Measurements from ENCODE around the gene C5orf24.

The C5orf24 gene

GRCh38 chr5:134813827-134814226 is 31.9 kb upstream of the C5orf24 start:
- Histone ChIP-seq H4K91ac (ENCODE audit: low read depth, low read length) (no peak overlapping the region), H3K23ac (ENCODE audit: low read length) (no peak overlapping the region), H3K14ac (ENCODE audit: low read length) (no peak overlapping the region), H2BK120ac (ENCODE audit: insufficient read depth, low read length, poor library complexity) (no peak overlapping the region), H3K4me2 (ENCODE audit: low read length) (no peak overlapping the region), H2AFZ (ENCODE audit: insufficient read depth, low read length, poor library complexity) (no peak overlapping the region), H3K79me1 (ENCODE audit: low read length) (no peaks in the 10 kb centered on the region), H3K9me3 (ENCODE audit: insufficient read depth, low read depth, low read length) (no peaks in the 10 kb centered on the region), H4K12ac (ENCODE audit: low read depth, low read length) (no peak overlapping the region), H3K4me1 (ENCODE audit: control insufficient read depth in 1 of 2, insufficient read depth in 2 of 2, low read length in 2 of 2) (no peaks in the 10 kb centered on the region), H2AK5ac (ENCODE audit: low read length) (no peak overlapping the region), H4K8ac (ENCODE audit: low read depth, low read length) (no peak overlapping the region), H3K4me3 (ENCODE audit: low read depth, low read length) (no peak overlapping the region), H3K79me2 (ENCODE audit: control insufficient read depth, insufficient read depth, low read length, poor library complexity) (no peaks in the 10 kb centered on the region), H3K18ac (ENCODE audit: low read length) (no peak overlapping the region), H3K27ac (ENCODE audit: low read depth, low read length) (no peak overlapping the region), H2BK12ac (ENCODE audit: low read length) (no peak overlapping the region), H3K27me3 (ENCODE audit: insufficient read depth, low read length) (no peaks in the 10 kb centered on the region), H3K36me3 (ENCODE audit: control insufficient read depth in 1 of 2, insufficient read depth in 2 of 2, low read length in 2 of 2) (peaks cover 33 to 36% of the 10 kb centered on the region in 2 experiments), H3K9ac (ENCODE audit: low read length) (no peak overlapping the region), H3K4ac (ENCODE audit: low read depth, low read length) (no peak overlapping the region), H2BK5ac (ENCODE audit: low read depth, low read length, poor library complexity) (no peak overlapping the region)
- DNase-seq: no peak

- H3K4me1 ChIP-seq (ENCODE audit: control insufficient read depth in 1 of 2, insufficient read depth in 2 of 2, low read length in 2 of 2): no peaks in the 10 kb centered on the region
- DNase-seq: no peak
These were observed 28.8 kb upstream of the C5orf24 start for GRCh38 chr5:134817006-134817405.

GRCh38 chr5:134818776-134819175 is 27.0 kb upstream of the C5orf24 start:
- no peak overlapping the region for H3K4me3 ChIP-seq (ENCODE audit: low read depth, low read length)
- H4K91ac ChIP-seq (ENCODE audit: low read depth, low read length): no peak overlapping the region
- no CpG with 5 or more reads among the region's 4 CpGs for WGBS (ENCODE audit: extremely low coverage, insufficient coverage, insufficient read length)
- H3K27me3 ChIP-seq (ENCODE audit: insufficient read depth, low read length): no peaks in the 10 kb centered on the region
- peaks cover 34 to 43% of the 10 kb centered on the region in 2 experiments for H3K36me3 ChIP-seq (ENCODE audit: control insufficient read depth in 1 of 2, insufficient read depth in 2 of 2, low read length in 2 of 2)
- no peaks in the 10 kb centered on the region for H3K4me1 ChIP-seq (ENCODE audit: control insufficient read depth in 1 of 2, insufficient read depth in 2 of 2, low read length in 2 of 2)
- no peak overlapping the region for H3K4ac ChIP-seq (ENCODE audit: low read depth, low read length)
- no peaks in the 10 kb centered on the region for H3K9me3 ChIP-seq (ENCODE audit: insufficient read depth, low read depth, low read length)
- no peak overlapping the region for H3K18ac ChIP-seq (ENCODE audit: low read length)
- H3K23ac ChIP-seq (ENCODE audit: low read length): no peak overlapping the region
- no peak overlapping the region for H3K4me2 ChIP-seq (ENCODE audit: low read length)
- no peak overlapping the region for H3K14ac ChIP-seq (ENCODE audit: low read length)
- H4K12ac ChIP-seq (ENCODE audit: low read depth, low read length): no peak overlapping the region
- H3K27ac ChIP-seq (ENCODE audit: low read depth, low read length): no peak overlapping the region
- H3K79me2 ChIP-seq (ENCODE audit: control insufficient read depth, insufficient read depth, low read length, poor library complexity): no peaks in the 10 kb centered on the region
- H2BK5ac ChIP-seq (ENCODE audit: low read depth, low read length, poor library complexity): no peak overlapping the region
- no peaks in the 10 kb centered on the region for H3K79me1 ChIP-seq (ENCODE audit: low read length)
- no peak overlapping the region for H4K8ac ChIP-seq (ENCODE audit: low read depth, low read length)
- no peak for DNase-seq
- no peak overlapping the region for H3K9ac ChIP-seq (ENCODE audit: low read length)
- H2BK12ac ChIP-seq (ENCODE audit: low read length): no peak overlapping the region
- H2AFZ ChIP-seq (ENCODE audit: insufficient read depth, low read length, poor library complexity): no peak overlapping the region
- H2BK120ac ChIP-seq (ENCODE audit: insufficient read depth, low read length, poor library complexity): no peak overlapping the region
- H2AK5ac ChIP-seq (ENCODE audit: low read length): no peak overlapping the region

More at GRCh38 chr5:134817006-134817405, 28.8 kb upstream of the C5orf24 start:
- Histone ChIP-seq H3K18ac (ENCODE audit: low read length) (no peak overlapping the region), H2BK120ac (ENCODE audit: insufficient read depth, low read length, poor library complexity) (no peak overlapping the region), H3K79me2 (ENCODE audit: control insufficient read depth, insufficient read depth, low read length, poor library complexity) (no peaks in the 10 kb centered on the region), H4K91ac (ENCODE audit: low read depth, low read length) (no peak overlapping the region), H2AFZ (ENCODE audit: insufficient read depth, low read length, poor library complexity) (no peak overlapping the region), H3K9me3 (ENCODE audit: insufficient read depth, low read depth, low read length) (no peaks in the 10 kb centered on the region), H4K8ac (ENCODE audit: low read depth, low read length) (no peak overlapping the region), H3K4me3 (ENCODE audit: low read depth, low read length) (no peak overlapping the region), H3K36me3 (ENCODE audit: control insufficient read depth in 1 of 2, insufficient read depth in 2 of 2, low read length in 2 of 2) (peaks cover 35 to 47% of the 10 kb centered on the region in 2 experiments), H3K27me3 (ENCODE audit: insufficient read depth, low read length) (no peaks in the 10 kb centered on the region), H3K4me2 (ENCODE audit: low read length) (no peak overlapping the region), H4K12ac (ENCODE audit: low read depth, low read length) (no peak overlapping the region), H2BK12ac (ENCODE audit: low read length) (no peak overlapping the region), H2BK5ac (ENCODE audit: low read depth, low read length, poor library complexity) (no peak overlapping the region), H3K27ac (ENCODE audit: low read depth, low read length) (no peak overlapping the region), H3K14ac (ENCODE audit: low read length) (no peak overlapping the region), H3K9ac (ENCODE audit: low read length) (no peak overlapping the region), H3K79me1 (ENCODE audit: low read length) (no peaks in the 10 kb centered on the region), H3K4ac (ENCODE audit: low read depth, low read length) (no peak overlapping the region), H3K23ac (ENCODE audit: low read length) (no peak overlapping the region), H2AK5ac (ENCODE audit: low read length) (no peak overlapping the region)
- WGBS (ENCODE audit: extremely low coverage, insufficient coverage, insufficient read length): no CpG with 5 or more reads among the region's 4 CpGs

- Histone ChIP-seq H3K9me3 (ENCODE audit: insufficient read depth, low read depth, low read length) (no peaks in the 10 kb centered on the region), H3K4me1 (ENCODE audit: control insufficient read depth in 1 of 2, insufficient read depth in 2 of 2, low read length in 2 of 2) (no peaks in the 10 kb centered on the region), H3K4me3 (ENCODE audit: low read depth, low read length) (no peak overlapping the region), H3K4ac (ENCODE audit: low read depth, low read length) (no peak overlapping the region), H3K23ac (ENCODE audit: low read length) (no peak overlapping the region), H2BK5ac (ENCODE audit: low read depth, low read length, poor library complexity) (no peak overlapping the region), H3K14ac (ENCODE audit: low read length) (no peak overlapping the region), H2BK12ac (ENCODE audit: low read length) (no peak overlapping the region), H3K36me3 (ENCODE audit: control insufficient read depth in 1 of 2, insufficient read depth in 2 of 2, low read length in 2 of 2) (peaks cover 36 to 43% of the 10 kb centered on the region in 2 experiments), H4K12ac (ENCODE audit: low read depth, low read length) (no peak overlapping the region), H3K27me3 (ENCODE audit: insufficient read depth, low read length) (no peaks in the 10 kb centered on the region), H3K9ac (ENCODE audit: low read length) (no peak overlapping the region), H2AFZ (ENCODE audit: insufficient read depth, low read length, poor library complexity) (no peak overlapping the region), H3K4me2 (ENCODE audit: low read length) (no peak overlapping the region), H4K8ac (ENCODE audit: low read depth, low read length) (no peak overlapping the region), H2AK5ac (ENCODE audit: low read length) (no peak overlapping the region), H3K79me2 (ENCODE audit: control insufficient read depth, insufficient read depth, low read length, poor library complexity) (no peaks in the 10 kb centered on the region), H3K79me1 (ENCODE audit: low read length) (no peaks in the 10 kb centered on the region), H2BK120ac (ENCODE audit: insufficient read depth, low read length, poor library complexity) (no peak overlapping the region), H3K27ac (ENCODE audit: low read depth, low read length) (no peak overlapping the region), H4K91ac (ENCODE audit: low read depth, low read length) (no peak overlapping the region), H3K18ac (ENCODE audit: low read length) (no peak overlapping the region)
- no peak for DNase-seq
- WGBS (ENCODE audit: extremely low coverage, insufficient coverage, insufficient read length): no CpG with 5 or more reads among the region's 4 CpGs
These were observed 26.3 kb upstream of the C5orf24 start for GRCh38 chr5:134819407-134819963.
